Panc1 (cell line): Measurements from ENCODE around the gene EML1. TPM values are rescaled to one million over a fixed set of nuclear protein-coding genes. Genes with fewer than 3 reads are reported as not detected.

Source experiments
- ATAC-seq: fragments of 200-7000 bp; cut with Tn5 transposase; 2 replicates; pipeline ENCODE4 v1.9.1; 2020; ENCODE audit warnings: mild to moderate bottlenecking, moderate library complexity
- BruUV-seq: library from RNA; stranded (reverse); fragments of 400-500 nt; replicated peaks from 2 replicates; lab custom pipeline; 2021; lab: Mats Ljungman, UMichigan
- CTCF ChIA-PET: fragments of 300-600 bp; sonication (Branson Sonifier 250); formaldehyde crosslinking; loops from one replicate; lab custom pipeline; 2022; ENCODE audit warnings: antibody characterized with exemption; lab: Charles Lee
- POLR2A ChIA-PET: fragments of 300-600 bp; sonication (Branson Sonifier 250); formaldehyde crosslinking; loops from one replicate; lab custom pipeline; 2022; ENCODE audit warnings: antibody characterized with exemption; lab: Charles Lee
- DNase-seq: peaks from one replicate; pipeline ENCODE4 v3.0.0-alpha.2; 2010; ENCODE audit warnings: low read depth, low spot score
- H3K27ac ChIP-seq: 2 replicates; pipeline ENCODE4 v1.5.1; 2011; ENCODE audit warnings: mild to moderate bottlenecking, low read length, inconsistent platforms
- H3K27me3 ChIP-seq: fragments of 200-500 bp; sonication (Bioruptor generic); 2 replicates; pipeline ENCODE4 v1.6.0; 2014; ENCODE audit warnings: low read length, inconsistent platforms; ENCODE audit not compliant: control insufficient read depth, insufficient read depth
- H3K36me3 ChIP-seq: fragments of 200-500 bp; sonication (Bioruptor generic); 2 replicates; pipeline ENCODE4 v1.5.1; 2014; ENCODE audit warnings: inconsistent platforms, mild to moderate bottlenecking, low read length, moderate library complexity; ENCODE audit not compliant: control insufficient read depth, insufficient read depth
- H3K4me1 ChIP-seq: 2 replicates; pipeline ENCODE4 v1.5.1; 2011; ENCODE audit warnings: inconsistent platforms, mild to moderate bottlenecking, low read length, moderate library complexity; ENCODE audit not compliant: control insufficient read depth, insufficient read depth
- H3K4me3 ChIP-seq, 2 experiments: 2 replicates each; pipeline ENCODE4 v1.5.1; 2011 to 2012; ENCODE audit warnings: low read depth in 2 of 2, low read length in 2 of 2, mild to moderate bottlenecking in 2 of 2, inconsistent platforms in 1 of 2, moderate library complexity in 1 of 2
- H3K9me3 ChIP-seq: fragments of 200-500 bp; sonication (Bioruptor generic); 2 replicates; pipeline ENCODE4 v1.5.1; 2014; ENCODE audit warnings: low read depth, mild to moderate bottlenecking, inconsistent platforms, low read length, moderate library complexity; ENCODE audit not compliant: control insufficient read depth, insufficient read depth
- POLR2AphosphoS5 ChIP-seq: IDR thresholded peaks from 2 replicates; pipeline ENCODE4 v1.6.1; 2012; ENCODE audit warnings: mild to moderate bottlenecking, low read depth, low read length, moderate library complexity
- SIN3A ChIP-seq: IDR thresholded peaks from 2 replicates; pipeline ENCODE4 v1.6.1; 2012; ENCODE audit warnings: low read depth, mild to moderate bottlenecking, low read length, moderate library complexity, borderline replicate concordance; ENCODE audit not compliant: insufficient read depth
- TCF7L2 ChIP-seq: IDR thresholded peaks from 2 replicates; pipeline ENCODE4 v1.6.1; 2011; ENCODE audit warnings: mild to moderate bottlenecking, low read depth, low read length, inconsistent platforms
- in situ Hi-C: cut with HindIII; loops from 2 replicates; pipeline ENCODE4 v1.10.0; 2016; ENCODE audit warnings: low sequenced_read_pairs, low pct_unique_long_range_greater_than_20kb
- intact Hi-C: fragments of 100-400 bp; cut with micrococcal nuclease; formaldehyde crosslinking; loops from one replicate; pipeline ENCODE4 v1.10.0; 2022; ENCODE audit not compliant: unreplicated experiment
- total RNA-seq: library from RNA; stranded (reverse); gene quantifications from one replicate; pipeline ENCODE4 v1.2.1, GENCODE V29; 2021; ENCODE audit not compliant: unreplicated experiment
- TF ChIP-seq, protein P1 (sequence below), 2 experiments: IDR thresholded peaks; 2 replicates each; pipeline ENCODE4 v1.6.1; 2011 to 2012; ENCODE audit warnings: low read depth in 2 of 2, control low read depth in 1 of 2, low read length in 1 of 2, mild to moderate bottlenecking in 1 of 2, moderate library complexity in 1 of 2; ENCODE audit not compliant: insufficient read depth in 1 of 2
- TF ChIP-seq, protein P2 (sequence below): fragments of 450-650 bp; IDR thresholded peaks from 2 replicates; pipeline ENCODE4 v1.5.1; 2017; ENCODE audit warnings: mild to moderate bottlenecking

The EML1 gene
- total RNA-seq, 1 experiment from 2014 or later: 35.3 TPM

DNA sequence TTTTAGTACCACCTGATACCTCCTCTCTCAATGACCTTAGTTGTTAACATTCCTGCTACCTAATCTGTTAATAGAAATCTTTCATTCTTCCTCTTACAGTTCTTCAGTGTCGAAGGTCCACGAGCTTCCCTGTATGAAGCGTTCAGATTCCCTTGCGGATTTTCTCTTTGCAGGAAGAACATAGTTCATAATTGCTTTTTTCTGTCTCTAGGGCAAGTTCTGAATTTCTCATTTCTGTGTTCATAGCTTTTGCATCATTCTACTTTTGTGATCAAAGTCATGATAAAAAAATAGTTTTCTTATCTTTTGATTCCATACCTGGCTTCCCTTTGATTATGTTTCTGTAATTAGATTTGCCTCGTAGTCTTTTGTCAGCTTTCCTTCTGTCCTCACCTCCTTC is 94.9 kb downstream of the EML1 start:
- ATAC-seq: no peak
- in situ Hi-C loops: no loop called here
- TF ChIP-seq SIN3A: no peak
- TF ChIP-seq TCF7L2: no peak
- TF ChIP-seq, protein P1, sequence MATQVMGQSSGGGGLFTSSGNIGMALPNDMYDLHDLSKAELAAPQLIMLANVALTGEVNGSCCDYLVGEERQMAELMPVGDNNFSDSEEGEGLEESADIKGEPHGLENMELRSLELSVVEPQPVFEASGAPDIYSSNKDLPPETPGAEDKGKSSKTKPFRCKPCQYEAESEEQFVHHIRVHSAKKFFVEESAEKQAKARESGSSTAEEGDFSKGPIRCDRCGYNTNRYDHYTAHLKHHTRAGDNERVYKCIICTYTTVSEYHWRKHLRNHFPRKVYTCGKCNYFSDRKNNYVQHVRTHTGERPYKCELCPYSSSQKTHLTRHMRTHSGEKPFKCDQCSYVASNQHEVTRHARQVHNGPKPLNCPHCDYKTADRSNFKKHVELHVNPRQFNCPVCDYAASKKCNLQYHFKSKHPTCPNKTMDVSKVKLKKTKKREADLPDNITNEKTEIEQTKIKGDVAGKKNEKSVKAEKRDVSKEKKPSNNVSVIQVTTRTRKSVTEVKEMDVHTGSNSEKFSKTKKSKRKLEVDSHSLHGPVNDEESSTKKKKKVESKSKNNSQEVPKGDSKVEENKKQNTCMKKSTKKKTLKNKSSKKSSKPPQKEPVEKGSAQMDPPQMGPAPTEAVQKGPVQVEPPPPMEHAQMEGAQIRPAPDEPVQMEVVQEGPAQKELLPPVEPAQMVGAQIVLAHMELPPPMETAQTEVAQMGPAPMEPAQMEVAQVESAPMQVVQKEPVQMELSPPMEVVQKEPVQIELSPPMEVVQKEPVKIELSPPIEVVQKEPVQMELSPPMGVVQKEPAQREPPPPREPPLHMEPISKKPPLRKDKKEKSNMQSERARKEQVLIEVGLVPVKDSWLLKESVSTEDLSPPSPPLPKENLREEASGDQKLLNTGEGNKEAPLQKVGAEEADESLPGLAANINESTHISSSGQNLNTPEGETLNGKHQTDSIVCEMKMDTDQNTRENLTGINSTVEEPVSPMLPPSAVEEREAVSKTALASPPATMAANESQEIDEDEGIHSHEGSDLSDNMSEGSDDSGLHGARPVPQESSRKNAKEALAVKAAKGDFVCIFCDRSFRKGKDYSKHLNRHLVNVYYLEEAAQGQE (IDR thresholded peaks at IDR 0.05; ENCODE audit: insufficient read depth in 1 of 2, low read depth in 2 of 2, low read length in 1 of 2): no peak
- Histone ChIP-seq H3K4me1 (no peaks in the 10 kb centered on the region), H3K4me3 (no peak overlapping the region), H3K27ac (no peak overlapping the region), H3K36me3 (no peaks in the 10 kb centered on the region), H3K9me3 (no peaks in the 10 kb centered on the region), H3K27me3 (no peaks in the 10 kb centered on the region)
- intact Hi-C loops: loop anchor here (5.0 to 10.0 kb wide), 2 partner anchors 93 to 206 kb away; partner anchors contain the start of genes CYP46A1 and EML1
- ChIA-PET CTCF (no interaction called here), POLR2A (no interaction called here)
- no TSS peak for BruUV-seq
- DNase-seq: no peak

DNA sequence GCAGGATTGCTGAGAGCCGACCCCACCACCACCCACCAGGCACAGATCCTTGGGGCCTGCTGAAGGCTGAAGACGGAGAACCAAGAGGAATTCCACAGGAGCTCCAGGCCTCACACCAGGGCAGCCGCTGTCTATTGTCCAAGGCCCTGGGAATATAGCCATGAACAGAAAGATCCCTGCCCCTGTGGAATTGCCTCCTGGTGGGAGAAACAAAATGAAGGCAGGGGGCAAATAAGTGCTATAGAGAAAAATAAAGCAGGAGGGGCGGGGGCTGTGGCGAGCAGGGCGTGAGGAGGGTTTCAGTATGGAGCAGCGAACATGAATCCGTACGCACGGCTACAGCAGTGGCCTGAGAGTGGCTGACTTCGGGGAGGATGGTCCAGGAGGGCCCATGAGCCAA is 96.1 kb downstream of the EML1 start:
- H3K4me3 ChIP-seq: no peak overlapping the region
- TF ChIP-seq, protein P1 (IDR thresholded peaks at IDR 0.05; ENCODE audit: insufficient read depth in 1 of 2, low read depth in 2 of 2, low read length in 1 of 2): no peak
- TF ChIP-seq POLR2AphosphoS5 (no peak), SIN3A (no peak), TCF7L2 (no peak)
- TF ChIP-seq, protein P2, sequence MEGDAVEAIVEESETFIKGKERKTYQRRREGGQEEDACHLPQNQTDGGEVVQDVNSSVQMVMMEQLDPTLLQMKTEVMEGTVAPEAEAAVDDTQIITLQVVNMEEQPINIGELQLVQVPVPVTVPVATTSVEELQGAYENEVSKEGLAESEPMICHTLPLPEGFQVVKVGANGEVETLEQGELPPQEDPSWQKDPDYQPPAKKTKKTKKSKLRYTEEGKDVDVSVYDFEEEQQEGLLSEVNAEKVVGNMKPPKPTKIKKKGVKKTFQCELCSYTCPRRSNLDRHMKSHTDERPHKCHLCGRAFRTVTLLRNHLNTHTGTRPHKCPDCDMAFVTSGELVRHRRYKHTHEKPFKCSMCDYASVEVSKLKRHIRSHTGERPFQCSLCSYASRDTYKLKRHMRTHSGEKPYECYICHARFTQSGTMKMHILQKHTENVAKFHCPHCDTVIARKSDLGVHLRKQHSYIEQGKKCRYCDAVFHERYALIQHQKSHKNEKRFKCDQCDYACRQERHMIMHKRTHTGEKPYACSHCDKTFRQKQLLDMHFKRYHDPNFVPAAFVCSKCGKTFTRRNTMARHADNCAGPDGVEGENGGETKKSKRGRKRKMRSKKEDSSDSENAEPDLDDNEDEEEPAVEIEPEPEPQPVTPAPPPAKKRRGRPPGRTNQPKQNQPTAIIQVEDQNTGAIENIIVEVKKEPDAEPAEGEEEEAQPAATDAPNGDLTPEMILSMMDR: no peak
- no peaks in the 10 kb centered on the region for H3K27me3 ChIP-seq
- H3K4me1 ChIP-seq: no peaks in the 10 kb centered on the region
- no TSS peak for BruUV-seq
- in situ Hi-C loops: no loop called here
- no peaks in the 10 kb centered on the region for H3K36me3 ChIP-seq
- ChIA-PET POLR2A (no interaction called here), CTCF (no interaction called here)
- intact Hi-C loops: loop anchor here (5.0 to 10.0 kb wide), 2 partner anchors 94 to 207 kb away; partner anchors contain the start of genes CYP46A1 and EML1
- no peaks in the 10 kb centered on the region for H3K9me3 ChIP-seq
- no peak overlapping the region for H3K27ac ChIP-seq
- no peak for DNase-seq
- ATAC-seq: no peak
